Mononuclear cell (primary cell): ENCODE data around the gene ALDH5A1. TPM values are rescaled to one million over a fixed set of nuclear protein-coding genes. Genes with fewer than 3 reads are reported as not detected.

Experiments used
- H3K27me3 ChIP-seq: 2 replicates; pipeline ENCODE4 v1.6.0; 2011; ENCODE audit warnings: low read length, control low read depth; ENCODE audit not compliant: insufficient read depth
- H3K4me1 ChIP-seq: 2 replicates; pipeline ENCODE4 v1.5.1; 2011; ENCODE audit warnings: mild to moderate bottlenecking, low read length, control low read depth; ENCODE audit not compliant: insufficient read depth
- H3K4me3 ChIP-seq: 2 replicates; pipeline ENCODE4 v1.5.1; 2011; ENCODE audit warnings: mild to moderate bottlenecking, low read length, moderate library complexity
- H3K9me3 ChIP-seq: 2 replicates; pipeline ENCODE4 v1.5.1; 2011; ENCODE audit warnings: low read depth, mild to moderate bottlenecking, control low read depth, low read length
- total RNA-seq: library from RNA; depleted of rRNA; stranded (reverse); fragments of >200 nt; gene quantifications from one replicate; pipeline ENCODE4 v1.2.3, GENCODE V29; 2012

Gene ALDH5A1
- total RNA-seq, 1 donor: 2.4 TPM

- no peaks in the 10 kb centered on the region for H3K27me3 ChIP-seq
- no peaks in the 10 kb centered on the region for H3K4me1 ChIP-seq
- no peak overlapping the region for H3K4me3 ChIP-seq
- H3K9me3 ChIP-seq: no peaks in the 10 kb centered on the region
These were observed 69.3 kb downstream of the ALDH5A1 start for GRCh38 chr6:24564081-24564480.

- H3K27me3 ChIP-seq: no peaks in the 10 kb centered on the region
- no peak overlapping the region for H3K4me3 ChIP-seq
- H3K4me1 ChIP-seq: no peaks in the 10 kb centered on the region
- no peaks in the 10 kb centered on the region for H3K9me3 ChIP-seq
These were observed 70.4 kb downstream of the ALDH5A1 start for GRCh38 chr6:24565196-24565595.

- Histone ChIP-seq H3K9me3 (no peaks in the 10 kb centered on the region), H3K4me1 (no peaks in the 10 kb centered on the region), H3K4me3 (no peak overlapping the region), H3K27me3 (no peaks in the 10 kb centered on the region)
These were observed 71.4 kb downstream of the ALDH5A1 start for GRCh38 chr6:24566020-24566767.

- no peaks in the 10 kb centered on the region for H3K4me1 ChIP-seq
- no peaks in the 10 kb centered on the region for H3K27me3 ChIP-seq
- H3K9me3 ChIP-seq: no peaks in the 10 kb centered on the region
- H3K4me3 ChIP-seq: no peak overlapping the region
These were observed 73.9 kb downstream of the ALDH5A1 start for GRCh38 chr6:24568683-24569082.

GRCh38 chr6:24569811-24570210 is 75.0 kb downstream of the ALDH5A1 start:
- Histone ChIP-seq H3K4me3 (no peak overlapping the region), H3K4me1 (peaks cover 2% of the 10 kb centered on the region), H3K9me3 (no peaks in the 10 kb centered on the region), H3K27me3 (no peaks in the 10 kb centered on the region)

GRCh38 chr6:24571361-24571760 is 76.6 kb downstream of the ALDH5A1 start:
- H3K4me1 ChIP-seq: peaks cover 6% of the 10 kb centered on the region
- H3K27me3 ChIP-seq: no peaks in the 10 kb centered on the region
- H3K9me3 ChIP-seq: no peaks in the 10 kb centered on the region
- no peak overlapping the region for H3K4me3 ChIP-seq

- Histone ChIP-seq H3K4me3 (no peak overlapping the region), H3K4me1 (peaks cover 6% of the 10 kb centered on the region), H3K27me3 (no peaks in the 10 kb centered on the region), H3K9me3 (no peaks in the 10 kb centered on the region)
These were observed 80.0 kb downstream of the ALDH5A1 start for GRCh38 chr6:24574809-24575208.

GRCh38 chr6:24576447-24576846 is 81.7 kb downstream of the ALDH5A1 start:
- H3K9me3 ChIP-seq: no peaks in the 10 kb centered on the region
- no peaks in the 10 kb centered on the region for H3K27me3 ChIP-seq
- peaks cover 6% of the 10 kb centered on the region for H3K4me1 ChIP-seq
- H3K4me3 ChIP-seq: no peak overlapping the region

- H3K4me1 ChIP-seq: no peaks in the 10 kb centered on the region
- H3K4me3 ChIP-seq: no peak overlapping the region
- peaks cover 4% of the 10 kb centered on the region for H3K27me3 ChIP-seq
- no peaks in the 10 kb centered on the region for H3K9me3 ChIP-seq
These were observed 86.4 kb downstream of the ALDH5A1 start for GRCh38 chr6:24581084-24581669.

- H3K9me3 ChIP-seq: no peaks in the 10 kb centered on the region
- peaks cover 4% of the 10 kb centered on the region for H3K27me3 ChIP-seq
- H3K4me3 ChIP-seq: no peak overlapping the region
- no peaks in the 10 kb centered on the region for H3K4me1 ChIP-seq
These were observed 89.0 kb downstream of the ALDH5A1 start for GRCh38 chr6:24583463-24584381.

GRCh38 chr6:24584382-24584720 is 89.6 kb downstream of the ALDH5A1 start:
- H3K4me1 ChIP-seq: no peaks in the 10 kb centered on the region

More at GRCh38 chr6:24584382-24584720, 89.6 kb downstream of the ALDH5A1 start:
- Histone ChIP-seq H3K27me3 (peaks cover 4% of the 10 kb centered on the region), H3K9me3 (no peaks in the 10 kb centered on the region), H3K4me3 (no peak overlapping the region)

Other genes starting within 250 kb of the ALDH5A1 start
- 0.10 TPM for gene DCDC2, start 136.9 kb upstream of the ALDH5A1 start, total RNA-seq
- gene MRS2, start 92.0 kb upstream of the ALDH5A1 start, total RNA-seq: 6.7 TPM
- gene GPLD1, start 5.4 kb upstream of the ALDH5A1 start, total RNA-seq: 0.42 TPM
- gene KIAA0319, start 151.2 kb downstream of the ALDH5A1 start, total RNA-seq: 0.10 TPM
- gene TDP2, start 171.9 kb downstream of the ALDH5A1 start, total RNA-seq: 24.8 TPM
- gene ACOT13, start 172.1 kb downstream of the ALDH5A1 start, total RNA-seq: 0.31 TPM
- gene C6orf62, start 224.2 kb downstream of the ALDH5A1 start, total RNA-seq: 81.6 TPM